Ramos (cell line): ENCODE data around the gene KCNIP4.

Experiments
- in situ Hi-C: fragments of 300-500 bp; cut with MboI; formaldehyde crosslinking; loops from one replicate; pipeline ENCODE4 v1.14.3; 2022; ENCODE audit warnings: low sequenced_read_pairs; ENCODE audit not compliant: unreplicated experiment

The KCNIP4 gene

DNA sequence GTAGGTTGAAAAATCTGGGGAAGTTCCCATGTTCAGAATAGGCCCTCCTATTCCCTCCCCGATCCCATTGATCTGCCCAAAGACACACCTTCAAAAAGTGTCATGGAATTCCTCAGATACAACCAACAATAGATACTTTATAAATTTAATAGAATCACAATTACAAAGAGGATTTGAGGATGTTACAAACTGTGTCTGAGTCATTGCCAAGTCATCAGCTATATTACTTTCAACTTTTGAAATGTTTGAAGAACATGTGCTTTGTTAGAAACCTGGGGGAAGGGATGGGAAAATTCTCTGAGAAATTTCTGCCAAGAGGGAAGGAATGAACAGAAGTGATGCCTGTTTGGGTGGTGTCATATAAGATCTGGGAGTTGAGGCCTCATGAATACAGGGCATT lies 46.7 kb downstream of the KCNIP4 start:
- in situ Hi-C loops = no loop called here

DNA sequence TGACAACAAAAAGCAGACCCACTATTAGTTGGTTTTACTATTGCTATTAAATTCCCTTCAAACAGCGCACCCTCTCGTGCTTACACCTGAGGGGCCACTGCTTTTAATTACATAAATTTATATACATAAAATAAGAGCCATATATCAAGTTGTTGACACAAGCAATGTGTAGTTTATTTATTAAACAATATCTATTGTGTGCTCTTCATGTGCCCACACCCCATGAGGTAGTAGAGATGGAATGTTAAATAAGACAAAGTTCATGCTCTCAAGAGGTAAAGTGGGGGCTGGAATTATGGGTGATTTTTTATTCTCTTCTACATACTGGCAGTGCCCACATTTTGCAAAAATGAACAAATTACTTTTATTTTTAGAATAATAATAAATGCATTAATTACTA lies 47.3 kb downstream of the KCNIP4 start:
- in situ Hi-C loops = no loop called here

DNA sequence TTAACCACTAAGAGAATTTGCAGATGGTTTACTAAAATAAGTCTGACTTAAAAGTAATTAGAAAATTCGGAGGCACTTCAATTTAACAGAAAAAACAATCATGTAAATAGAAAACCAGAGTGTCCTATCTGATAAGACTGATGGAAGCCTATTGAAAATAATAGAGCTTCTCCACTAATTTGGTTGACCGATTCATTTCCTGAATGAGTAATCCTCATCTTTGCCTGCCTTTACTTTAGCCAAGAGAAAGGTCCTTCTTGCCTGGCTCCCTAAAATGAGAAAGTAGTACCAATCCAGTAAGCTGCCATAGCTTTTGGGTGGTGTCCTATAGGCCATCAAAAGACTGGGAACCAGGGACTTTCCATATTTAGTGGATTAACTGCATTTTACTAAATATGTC lies 48.4 kb downstream of the KCNIP4 start:
- in situ Hi-C loops = no loop called here

DNA sequence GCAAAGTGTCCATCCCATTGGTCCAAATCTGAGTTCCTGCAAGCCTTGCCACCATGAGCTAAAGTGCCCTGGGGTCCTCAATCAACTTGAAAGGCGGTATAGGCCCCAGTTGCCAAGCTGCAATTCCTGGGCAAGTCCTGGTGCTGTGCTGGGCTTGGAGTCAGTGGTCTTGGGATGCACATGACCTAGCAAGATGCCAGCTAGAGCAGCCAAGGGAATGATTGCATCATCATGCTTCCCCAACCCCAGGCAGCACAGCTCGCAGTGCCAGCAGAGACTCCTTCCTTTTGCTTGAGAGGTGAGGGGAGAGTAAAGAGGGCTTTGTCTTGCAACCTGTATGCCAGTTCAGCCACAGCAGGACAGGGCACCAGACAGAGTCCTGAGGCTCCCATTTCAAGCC lies 50.5 kb downstream of the KCNIP4 start:
- in situ Hi-C loops = no loop called here

DNA sequence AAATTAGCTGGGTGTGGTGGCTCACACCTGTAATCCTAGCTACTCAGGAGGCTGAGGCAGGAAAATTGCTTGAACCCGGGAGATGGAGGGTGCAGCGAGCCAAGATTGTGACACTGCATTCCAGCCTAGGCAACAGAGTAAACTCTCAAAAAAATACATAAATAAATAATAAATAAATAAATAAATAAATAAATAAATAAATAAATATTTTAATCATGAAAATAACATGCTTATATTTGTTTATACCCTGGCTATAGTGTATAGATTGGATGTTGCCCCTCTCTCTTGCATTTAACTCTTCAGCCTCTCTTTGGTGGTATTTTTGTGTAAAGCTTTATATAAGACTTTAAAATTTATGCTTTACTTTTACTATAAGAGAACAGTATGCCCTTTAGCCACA lies 51.8 kb downstream of the KCNIP4 start:
- in situ Hi-C loops = no loop called here

DNA sequence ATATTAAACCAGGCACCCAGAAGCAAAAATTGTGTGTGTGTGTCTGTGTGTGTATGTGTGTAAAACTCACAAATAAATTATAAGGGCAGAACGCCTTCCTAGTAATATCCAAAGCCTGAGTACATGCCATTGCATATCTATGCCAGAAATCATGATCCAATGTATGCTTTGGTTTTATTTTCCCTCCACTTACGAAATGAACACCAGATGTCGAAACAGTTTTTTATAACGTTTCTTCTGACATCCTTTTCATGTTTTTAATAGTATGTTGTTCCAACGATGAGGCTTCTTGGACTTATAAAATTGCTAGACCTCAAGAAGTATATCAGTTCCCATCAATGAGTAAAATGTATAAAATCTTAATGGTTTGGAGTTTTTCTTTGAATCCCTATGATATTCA lies 55.4 kb downstream of the KCNIP4 start:
- in situ Hi-C loops = no loop called here

DNA sequence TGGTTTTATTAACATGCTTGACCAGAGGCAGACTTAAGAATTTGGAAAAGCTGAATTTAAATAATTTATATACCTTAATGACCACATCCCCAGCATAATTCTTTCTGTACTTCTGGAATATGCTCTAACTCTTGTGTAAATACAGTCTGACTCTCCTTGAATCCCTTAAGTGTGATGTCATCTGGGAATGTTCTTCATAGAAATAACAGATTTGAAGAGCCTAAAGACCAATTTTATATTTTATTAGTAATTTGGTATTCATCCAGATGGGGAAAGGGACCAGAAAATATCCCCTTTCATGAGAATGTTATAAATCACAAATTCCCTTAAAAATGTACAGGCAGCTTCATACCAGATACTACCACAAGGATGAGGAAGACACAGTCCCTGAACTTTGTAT lies 58.3 kb downstream of the KCNIP4 start:
- in situ Hi-C loops = no loop called here

DNA sequence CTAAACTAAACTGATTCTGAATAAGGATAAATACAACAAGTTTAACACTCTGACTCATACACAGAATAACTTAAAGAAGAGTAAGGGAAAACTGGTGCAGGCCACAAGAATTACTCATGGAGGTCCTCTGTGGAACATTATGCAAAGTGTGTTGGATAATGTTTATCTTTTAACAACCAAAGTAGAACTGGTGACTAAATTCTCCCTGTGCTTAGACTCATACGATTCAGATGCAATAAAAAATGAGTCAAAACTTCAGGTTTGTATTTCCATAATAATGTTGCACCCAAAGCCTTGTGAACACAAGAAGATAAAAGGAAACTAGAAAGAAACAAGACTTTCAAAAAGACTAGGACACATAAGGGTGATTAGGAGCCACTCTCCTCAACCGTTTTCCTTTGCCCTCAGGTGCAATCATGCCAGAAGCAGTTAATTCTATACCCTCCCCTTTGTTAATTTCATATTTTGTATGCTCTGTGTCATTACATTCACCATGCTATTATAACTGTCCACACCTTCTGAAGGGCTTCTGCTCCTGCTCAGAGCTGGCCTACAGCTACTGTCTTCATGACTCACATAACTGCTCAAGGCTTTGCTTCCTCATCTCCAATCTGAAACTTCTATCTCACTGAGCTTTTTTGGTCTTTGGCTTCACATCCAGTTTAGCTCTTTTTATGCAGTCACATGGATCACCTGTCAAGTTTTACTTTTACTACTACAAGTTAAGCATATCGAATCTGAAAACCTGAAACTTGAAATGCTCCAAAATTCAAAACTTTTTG lies 60.2 kb downstream of the KCNIP4 start:
- in situ Hi-C loops = no loop called here

DNA sequence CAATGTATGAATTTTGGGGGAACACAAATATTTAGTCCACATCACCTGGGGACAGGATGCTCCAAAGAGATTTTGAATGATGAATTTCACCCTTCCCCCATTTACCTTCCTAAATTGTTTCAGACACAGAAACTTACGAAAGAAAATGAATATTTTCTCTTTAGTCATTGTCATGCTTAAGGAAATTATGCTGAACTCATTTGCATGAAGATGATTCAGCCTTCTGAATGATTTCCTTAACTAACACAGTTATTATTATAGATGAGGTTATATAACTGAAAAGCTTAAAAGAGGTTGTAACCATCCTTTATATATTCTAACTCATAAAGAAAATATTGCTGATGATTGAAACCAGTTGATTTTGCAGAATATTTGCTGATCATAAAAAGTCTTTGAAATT lies 61.1 kb downstream of the KCNIP4 start:
- in situ Hi-C loops = no loop called here

DNA sequence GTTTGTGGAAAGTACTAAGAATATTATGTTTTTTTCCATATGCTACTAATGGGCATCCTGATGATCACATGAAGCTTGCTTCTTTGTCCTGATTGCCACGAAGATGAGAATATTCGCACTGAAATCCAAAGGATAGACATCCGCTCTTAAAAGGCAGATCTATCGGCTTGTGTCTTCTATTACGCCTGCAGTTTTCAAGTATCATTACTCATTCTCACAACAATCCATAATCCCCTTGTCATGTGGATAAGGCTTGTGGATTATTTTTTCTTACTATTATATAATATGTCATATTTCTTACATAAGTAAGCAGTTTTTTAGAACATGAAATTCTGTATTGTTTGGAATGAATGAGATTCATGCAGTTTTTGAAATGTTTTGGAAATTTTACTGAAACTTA lies 62.8 kb downstream of the KCNIP4 start:
- in situ Hi-C loops = no loop called here

DNA sequence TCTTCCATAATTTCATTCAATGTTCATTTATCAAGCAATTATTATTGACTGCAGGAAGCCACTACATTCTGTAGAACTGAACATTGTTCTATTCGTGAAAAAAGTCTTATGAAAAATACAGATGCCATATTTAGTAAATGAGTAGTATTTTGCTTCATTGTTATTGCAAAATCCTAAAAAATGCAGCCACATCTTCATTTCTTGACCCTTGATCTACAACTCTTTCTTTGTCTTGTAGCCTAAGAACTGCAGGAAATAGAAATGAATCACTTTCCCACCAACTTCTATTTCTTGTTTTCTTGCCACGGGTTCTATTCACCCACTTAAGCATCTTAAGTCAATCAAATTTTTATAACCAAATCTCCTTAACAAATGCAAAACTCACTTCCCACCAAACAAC lies 63.3 kb downstream of the KCNIP4 start:
- in situ Hi-C loops = no loop called here

DNA sequence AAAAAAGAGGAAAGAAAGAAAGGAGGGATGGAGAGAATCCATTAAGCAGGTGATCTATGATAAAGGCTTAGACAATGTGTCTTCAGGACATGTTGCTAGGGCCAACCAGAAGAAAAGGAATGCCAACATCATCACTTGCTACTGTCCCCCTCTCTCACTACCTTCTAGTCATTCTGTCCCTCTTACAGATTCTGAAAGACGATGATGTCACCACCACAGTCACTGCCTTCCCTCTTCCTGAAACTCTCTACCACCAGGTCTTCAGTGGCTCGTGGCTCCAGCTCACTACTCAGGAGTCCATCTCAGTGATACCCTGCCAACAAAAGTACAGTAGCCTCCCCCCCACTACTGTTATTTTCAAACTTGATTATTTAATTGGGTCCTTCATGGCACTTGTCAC lies 64.0 kb downstream of the KCNIP4 start:
- in situ Hi-C loops = no loop called here

DNA sequence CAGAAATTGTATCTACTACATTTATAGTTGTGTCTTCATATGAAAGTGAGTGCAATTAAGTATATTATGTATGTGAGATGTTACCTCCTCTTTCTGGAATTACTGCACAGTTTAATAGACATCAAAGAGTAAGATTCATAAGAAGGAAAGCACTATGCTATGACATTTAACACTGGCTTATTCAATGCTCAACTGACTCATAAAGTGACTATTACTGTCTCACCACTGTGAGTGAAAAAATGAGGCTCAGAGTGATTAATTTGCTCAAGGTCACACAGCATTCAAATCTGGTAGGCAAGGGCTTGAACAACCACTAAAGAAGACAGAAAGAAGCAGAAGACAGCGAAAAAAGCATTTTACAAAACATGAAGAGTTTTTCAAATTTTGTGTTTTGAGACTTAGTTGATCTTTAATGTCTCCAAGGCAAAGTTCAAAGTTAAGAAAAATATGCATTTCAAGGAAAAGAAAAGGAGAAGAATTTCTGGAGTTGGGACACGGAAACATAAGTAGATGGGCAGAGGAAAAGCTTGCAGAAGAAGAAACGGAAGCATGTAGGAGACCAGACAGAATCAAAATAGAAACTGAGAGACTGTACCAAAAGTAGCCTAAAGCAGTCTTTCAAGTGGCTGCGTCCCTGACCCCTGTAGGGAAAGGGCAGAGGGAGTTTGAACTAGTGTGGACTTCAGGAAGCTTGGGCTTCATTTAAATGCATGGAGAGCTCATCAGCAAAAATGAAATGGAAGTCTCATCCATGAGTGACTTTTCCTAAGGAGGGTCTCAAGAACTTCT lies 66.3 kb downstream of the KCNIP4 start:
- in situ Hi-C loops = no loop called here

DNA sequence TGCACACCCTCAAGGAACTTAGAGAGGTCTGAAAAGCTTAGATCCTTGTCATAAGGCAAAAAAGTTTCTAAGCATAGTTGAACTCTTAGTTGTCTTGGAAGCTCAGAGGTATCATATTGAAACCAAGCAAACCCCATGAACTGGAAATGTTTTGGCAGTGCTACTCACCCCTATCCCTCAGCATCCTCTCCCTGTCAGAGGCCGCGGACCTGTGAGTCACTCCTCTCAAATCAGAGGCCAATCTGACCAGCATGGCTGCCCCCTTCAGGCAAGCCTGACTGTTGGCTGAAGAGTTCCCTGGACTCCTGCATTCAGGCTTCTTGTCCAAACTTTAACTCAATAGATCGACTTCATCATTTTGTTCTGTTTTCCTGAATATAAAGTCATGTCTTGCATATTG lies 69.4 kb downstream of the KCNIP4 start:
- in situ Hi-C loops = no loop called here

DNA sequence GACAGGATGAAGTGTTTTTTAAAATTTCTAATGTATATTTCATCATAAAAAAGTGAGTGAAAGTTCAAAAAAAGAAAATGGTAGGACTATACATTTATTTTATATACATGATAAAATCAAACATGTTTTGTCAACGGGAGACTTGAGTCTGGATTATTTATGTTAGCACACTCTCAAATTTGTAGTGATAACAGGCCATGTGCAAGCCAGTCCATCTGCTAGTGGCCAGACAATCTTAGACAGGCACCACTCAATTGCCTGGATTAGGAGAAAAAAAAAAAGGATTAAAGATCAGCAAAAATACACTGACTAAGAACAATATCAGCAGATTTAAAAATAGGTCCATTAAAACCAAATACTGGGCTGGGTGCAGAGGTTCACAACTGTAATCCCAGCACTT lies 71.9 kb downstream of the KCNIP4 start:
- in situ Hi-C loops = no loop called here

DNA sequence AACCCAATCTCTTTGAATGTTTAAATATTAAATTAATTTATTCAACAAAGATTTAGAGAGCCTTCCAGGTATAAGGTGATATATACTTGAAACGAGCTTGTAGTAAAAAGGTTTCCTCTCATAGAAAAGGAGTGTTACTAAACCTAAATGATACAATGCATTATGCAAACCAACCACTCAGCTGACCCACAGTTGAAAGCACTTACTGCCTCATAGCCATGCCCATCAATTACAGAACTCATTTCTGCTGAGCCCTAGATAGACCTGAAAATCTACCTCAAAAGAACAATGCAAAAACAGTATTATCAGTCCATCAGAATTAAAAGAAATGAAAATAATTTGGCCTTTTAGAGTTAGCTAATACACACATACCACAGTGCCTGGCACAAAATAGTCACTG lies 75.4 kb downstream of the KCNIP4 start:
- in situ Hi-C loops = no loop called here

DNA sequence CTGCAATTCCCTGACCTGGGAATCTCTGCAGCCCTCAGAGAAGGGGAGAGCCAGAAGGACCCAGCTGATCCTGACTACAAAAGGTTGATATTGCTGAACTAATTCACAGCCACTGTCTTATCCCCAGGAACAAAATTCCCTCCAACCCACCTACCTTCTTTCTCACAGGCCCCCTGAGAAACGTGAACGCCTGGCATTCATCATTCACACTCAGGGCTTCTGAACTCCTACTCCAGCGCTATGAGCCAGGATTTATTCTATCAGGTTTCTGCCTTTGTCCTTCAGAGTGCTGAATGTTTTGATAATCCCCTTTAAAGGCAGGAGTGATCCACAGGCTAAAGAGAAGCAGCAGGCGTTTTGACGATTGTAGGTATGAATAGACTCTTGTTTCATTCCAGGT lies 76.5 kb downstream of the KCNIP4 start:
- in situ Hi-C loops = no loop called here

DNA sequence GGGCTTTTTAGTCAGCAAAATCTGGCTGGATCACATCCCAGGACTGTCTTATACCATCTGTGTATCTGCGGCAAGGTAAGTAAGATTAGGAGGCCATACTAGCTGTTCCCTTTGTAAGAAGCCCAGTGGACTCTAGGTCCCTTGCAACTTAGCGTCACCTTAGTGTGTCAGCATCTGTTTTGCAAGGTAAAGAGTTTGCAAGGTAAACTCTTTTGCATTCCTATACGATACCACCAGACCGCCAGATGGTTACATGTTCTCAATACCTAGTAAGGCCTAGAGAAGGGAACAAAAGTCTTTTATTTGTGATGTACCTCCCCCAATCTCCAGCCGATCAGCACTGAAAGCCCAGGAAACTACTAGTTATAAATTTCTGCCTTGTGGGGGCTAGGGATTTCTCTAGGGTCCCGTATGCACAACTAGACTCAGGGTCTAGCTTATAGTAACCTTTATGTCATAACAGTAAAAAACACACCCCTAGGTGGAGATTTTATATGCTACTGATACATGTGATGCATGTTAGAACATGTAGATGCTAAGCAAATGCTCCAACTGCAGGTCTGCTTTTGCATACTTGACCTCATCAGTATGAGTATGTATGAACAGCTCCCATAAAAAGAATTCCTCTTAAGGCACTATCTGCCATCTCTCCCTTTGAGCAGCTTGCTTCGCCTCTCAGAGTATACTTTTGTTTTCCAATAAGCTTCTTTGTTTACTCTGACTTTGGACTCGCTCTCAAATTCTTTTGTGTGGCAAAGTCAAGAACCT lies 78.4 kb downstream of the KCNIP4 start:
- in situ Hi-C loops = no loop called here

DNA sequence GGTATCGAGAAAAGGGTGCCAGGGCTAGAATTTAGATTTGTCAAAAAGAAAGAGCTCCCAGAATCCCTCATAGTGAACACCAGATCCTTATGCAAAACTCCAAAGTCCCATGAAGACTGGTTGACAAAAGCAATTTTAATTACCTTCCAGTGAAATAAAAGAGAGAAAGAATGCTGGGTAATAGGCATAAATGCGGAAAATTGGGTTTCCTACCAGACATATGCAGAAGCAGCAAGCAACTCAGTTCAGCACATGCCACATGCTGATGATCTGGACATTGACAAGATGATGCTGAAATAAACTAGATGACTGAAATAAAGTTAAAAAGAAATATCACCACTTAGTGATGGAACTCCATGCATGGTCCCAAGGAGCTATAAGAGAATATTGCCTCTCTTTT lies 83.9 kb downstream of the KCNIP4 start:
- in situ Hi-C loops = no loop called here

DNA sequence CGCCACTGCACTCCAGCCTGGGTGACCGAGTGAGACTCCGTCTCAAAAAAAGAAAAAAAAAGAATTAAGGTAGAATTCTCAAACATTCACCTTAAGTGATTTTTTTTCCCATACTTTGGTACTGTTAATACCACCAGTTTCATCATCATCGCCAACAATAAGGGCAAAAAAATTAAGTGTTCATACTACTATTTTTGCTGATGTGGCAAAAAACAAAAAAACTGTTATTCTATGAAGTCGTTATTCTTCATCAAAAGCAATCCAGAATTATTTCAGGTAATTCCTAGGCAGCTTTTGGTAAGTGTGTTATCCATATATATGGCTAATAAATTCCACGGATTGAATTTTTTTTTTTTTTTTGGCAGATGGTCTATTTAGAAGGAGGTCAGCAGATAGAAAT lies 85.7 kb downstream of the KCNIP4 start:
- in situ Hi-C loops = no loop called here

DNA sequence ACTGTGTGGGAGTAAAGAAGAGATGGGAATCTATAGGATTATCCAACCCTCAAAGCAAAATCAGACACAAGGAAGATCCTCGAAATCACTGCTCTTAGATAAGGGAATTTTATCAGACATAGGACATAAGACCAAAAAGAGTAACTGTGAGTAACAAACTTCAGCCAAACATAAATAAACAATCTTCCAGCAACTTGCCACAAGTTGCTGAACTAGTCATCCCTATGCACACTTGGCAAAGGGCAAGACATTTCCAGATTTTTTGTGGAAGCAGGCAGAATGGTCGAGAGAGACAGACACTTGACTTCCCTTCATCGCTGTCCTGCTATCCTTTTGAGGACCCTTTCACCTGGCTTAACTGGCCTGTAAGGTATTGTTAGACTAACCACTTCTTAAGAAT lies 89.6 kb downstream of the KCNIP4 start:
- in situ Hi-C loops = no loop called here
